DMS 273 (cell line): ENCODE data around the gene MLLT3.
"Not testable (repeated sequence)": the region's sequence is repeated elsewhere in the genome, so short reads cannot be mapped to it uniquely, and the experiment has no call there.

Experiments
- DNase-seq: peaks from one replicate; lab custom pipeline; 2025; ENCODE audit not compliant: unreplicated experiment; lab: John Stamatoyannopoulos, UW

MLLT3 gene

DNA sequence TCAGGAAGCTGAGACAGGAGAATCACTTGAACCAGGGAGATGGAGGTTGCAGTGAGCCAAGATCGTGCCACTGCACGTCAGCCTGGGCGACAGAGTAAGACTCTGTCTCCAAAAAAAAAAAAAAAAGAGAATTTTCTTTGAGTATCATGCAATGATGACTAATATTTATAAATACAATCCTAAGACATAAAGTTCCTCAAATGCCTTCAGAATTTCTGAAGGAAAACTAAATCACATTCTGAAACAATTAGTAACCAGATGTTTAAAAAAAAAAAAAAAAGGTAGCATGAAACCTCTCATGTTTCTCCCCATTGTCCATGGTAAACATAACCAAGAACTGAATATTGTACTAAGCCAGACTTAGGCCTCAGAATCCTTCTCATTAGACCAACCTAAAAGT, 23.1 kb downstream of the MLLT3 start:
- DNase-seq: no peak

DNA sequence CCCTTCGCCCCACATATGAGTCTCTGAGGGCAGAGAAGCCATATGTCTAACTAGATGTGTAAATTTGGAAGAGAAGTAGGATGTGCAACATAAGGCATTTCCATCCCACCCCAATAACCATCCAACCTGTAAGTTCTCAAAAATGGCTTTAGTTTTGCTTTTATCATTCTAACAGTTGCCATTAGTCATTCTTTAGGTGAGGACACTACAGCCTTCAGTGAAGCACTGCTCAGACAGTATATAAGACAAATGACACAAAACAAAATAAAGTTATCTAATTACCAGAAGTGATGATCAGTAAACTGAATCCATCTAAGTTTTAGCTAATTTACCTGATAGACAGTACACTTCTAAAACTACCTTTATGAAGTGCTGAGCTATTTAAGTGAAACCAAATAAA, 23.9 kb downstream of the MLLT3 start:
- peak; percentile 19 for DNase-seq

DNA sequence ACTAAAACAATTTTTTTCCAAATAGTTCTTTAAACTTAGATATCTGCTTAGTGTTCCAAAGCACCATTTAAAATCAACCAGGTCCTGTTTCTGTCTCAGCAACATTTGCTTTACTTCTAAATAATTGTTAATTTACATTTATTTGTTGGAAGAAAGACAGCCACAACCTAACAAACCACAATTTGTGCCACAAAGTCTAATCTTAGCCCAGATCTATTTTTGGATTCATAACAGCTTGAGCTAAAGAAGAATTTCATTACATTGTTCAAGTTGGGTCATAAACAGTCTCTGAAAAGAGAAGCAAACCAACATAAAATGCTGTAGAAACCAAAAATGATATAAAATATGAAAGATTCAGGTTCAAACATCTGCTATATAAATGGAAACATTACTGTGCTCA, 24.4 kb downstream of the MLLT3 start:
- no peak for DNase-seq

DNA sequence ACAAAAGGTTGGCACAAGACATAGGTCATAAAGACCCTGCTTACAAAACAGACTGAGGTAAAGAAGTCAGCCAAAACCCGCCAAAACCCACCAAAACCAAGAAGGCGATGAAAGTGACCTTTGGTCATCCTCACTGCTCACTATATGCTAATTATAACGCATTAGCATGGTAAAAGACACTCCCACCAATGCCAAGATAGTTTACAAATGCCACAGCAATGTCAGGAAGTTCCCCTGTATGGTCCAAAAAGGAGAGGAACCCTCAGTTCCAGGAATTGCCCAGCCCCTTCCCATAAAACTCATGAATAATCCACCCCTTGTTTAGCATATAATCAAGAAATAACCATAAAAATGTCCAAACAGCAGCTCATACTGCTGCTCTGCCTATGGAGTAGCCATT, 27.7 kb downstream of the MLLT3 start:
- no peak for DNase-seq

DNA sequence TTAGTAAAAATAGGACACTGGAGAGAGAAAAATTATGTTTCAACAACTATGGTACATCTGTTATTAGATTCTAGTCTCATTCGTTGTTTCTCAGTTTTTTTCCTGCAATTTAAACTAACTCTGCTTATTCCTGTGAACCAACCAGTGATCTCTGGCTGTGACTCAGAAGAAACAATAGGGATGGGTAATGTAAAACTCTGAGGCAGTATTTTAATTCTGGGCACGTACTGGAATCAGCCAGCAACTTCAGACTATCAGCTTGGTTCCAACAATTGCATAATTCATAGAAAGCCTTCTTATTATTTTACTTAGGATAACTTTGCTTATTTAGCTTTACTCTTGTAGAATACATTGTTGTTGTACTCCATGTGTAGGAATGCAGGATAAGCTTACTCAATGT, 28.8 kb downstream of the MLLT3 start:
- DNase-seq: no peak

DNA sequence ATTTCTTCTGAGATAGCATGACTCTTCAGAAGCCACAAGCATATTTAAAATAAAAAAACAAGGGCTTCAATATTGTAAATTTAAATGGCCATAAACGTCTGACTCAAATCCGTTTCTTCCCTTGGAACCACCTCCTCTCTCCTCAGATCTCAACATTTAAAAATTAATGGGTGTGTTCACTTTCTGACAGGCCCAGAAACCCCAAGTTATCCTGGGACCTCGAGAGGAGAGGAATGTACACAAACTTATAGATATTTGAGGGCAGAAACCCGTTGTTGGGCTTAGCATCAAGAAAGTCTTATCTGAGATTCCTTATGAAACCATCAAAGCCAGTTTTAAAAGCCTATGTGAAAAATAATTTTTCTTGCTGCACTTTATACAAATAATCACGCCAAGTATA, 29.2 kb downstream of the MLLT3 start:
- no peak for DNase-seq

DNA sequence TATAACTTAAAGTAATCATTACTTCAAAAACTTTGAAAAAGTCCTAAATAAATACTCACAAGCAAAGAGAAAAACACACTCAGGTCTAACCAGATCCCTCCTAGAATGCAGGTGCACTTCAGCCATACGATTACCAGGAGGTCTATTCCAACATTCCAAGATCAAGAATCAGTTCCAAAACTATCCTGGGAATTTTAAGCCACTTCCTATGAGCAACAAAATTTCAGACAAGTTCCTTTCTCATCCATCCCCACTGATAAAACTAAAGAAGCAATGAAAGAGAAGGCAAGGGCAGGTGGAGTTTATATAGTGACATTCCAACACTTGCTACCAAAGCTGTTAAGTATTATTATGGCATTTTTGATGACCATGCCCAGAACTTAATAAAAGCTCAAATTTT, 29.6 kb downstream of the MLLT3 start:
- DNase-seq: no peak

DNA sequence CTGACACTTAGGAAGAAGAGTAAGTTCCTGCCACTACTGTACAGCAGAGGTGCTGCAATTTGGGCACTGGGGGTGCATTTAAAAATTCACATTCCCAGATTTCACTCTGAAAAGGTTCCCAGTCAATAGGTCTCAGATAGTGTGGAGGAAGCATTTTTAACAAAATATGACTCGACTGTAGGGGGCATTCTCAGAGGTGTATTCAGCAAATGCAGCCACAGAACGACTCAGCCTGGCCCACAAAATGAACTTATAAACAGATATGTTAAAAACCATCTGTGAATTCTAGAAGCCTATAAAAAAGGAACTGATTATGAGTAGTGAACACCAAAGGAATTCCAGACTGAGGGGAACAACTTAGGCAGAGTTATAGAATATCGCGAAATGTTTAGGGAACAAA, 31.1 kb downstream of the MLLT3 start:
- no peak for DNase-seq

DNA sequence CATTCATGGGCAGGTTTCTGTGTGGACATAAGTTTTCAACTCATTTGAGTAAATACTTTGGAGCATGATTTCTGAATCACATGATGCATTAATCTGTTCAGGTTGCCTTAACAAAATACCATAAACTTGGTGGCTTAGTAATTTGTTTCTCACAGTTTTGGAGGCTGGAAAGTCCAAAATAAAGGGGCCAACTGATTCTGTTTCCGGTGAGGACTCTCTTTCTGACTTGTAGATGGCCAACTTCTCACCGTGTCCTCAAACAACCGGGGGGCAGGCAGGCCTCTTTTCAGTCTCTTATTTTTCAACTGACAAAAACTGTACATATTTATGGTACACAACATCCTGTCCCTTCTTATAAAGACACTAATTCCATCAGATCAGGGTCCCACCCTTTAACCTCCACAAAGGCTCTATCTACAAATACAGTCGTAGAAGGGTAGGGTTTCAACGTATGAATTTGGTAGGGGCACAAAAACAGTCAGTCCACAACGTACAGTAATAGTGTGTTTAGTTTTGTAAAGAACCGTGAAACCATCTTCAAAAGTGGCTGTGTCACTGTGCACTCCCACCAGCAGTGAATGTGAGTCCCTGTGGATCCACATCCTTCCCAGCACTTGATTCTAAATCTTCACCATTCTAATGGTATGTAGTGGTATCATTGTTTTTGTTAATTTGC, 37.2 kb downstream of the MLLT3 start:
- DNase-seq: no peak

DNA sequence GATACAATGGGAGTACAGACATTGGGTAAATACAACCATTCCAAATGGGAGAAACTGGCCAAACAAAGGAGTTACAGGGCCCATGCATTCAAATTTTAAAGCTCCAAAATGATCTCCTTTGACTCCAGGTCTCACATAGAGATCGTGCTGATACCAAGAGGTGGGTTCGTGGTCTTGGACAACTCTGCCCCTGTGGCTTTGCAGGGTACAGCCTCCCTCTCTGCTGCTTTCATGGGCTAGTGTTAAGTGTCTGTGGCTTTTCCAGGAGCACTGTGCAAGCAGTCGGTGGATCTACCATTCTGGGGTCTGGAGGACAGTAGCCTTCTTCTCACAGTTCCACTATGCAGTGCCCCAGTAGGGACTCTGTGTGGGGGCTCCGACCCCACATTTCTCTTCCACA, 39.2 kb downstream of the MLLT3 start:
- not testable (repeated sequence) for DNase-seq

DNA sequence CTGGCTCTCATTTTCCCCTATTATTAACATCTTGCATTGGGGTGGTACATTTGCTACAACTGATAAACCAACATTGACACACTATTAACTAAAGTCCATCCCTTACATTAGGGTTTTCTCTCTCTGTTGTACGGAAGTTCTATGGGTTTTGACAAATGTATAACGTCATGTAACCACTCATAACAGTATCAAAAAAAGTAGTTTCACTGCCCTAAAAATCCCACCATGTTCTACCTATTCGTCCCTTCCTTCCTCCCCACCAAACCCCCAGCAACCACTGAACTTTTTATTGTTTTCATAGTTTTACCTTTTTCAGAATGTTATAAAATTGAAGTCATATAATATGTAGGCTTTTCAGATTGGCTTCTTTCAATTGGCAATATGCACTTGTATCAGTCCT, 40.1 kb downstream of the MLLT3 start:
- no peak for DNase-seq

DNA sequence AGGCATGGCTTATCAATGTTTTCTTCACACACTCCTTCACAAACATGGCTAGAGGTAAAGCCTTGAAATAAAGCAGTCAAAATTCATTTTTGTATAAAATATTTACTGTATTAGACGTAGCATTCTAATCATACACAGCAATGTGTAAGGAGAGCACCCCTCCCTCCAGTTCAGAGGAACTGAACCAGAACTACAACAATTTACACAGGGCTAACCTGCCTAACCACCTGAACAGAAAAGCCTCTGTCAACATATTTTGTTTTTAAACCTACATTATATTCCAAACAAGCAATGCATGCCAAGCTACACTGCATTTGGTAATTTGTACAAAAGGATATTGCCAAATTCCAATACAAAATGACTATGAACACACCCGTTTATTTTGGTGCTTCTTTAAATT, 41.6 kb downstream of the MLLT3 start:
- no peak for DNase-seq

DNA sequence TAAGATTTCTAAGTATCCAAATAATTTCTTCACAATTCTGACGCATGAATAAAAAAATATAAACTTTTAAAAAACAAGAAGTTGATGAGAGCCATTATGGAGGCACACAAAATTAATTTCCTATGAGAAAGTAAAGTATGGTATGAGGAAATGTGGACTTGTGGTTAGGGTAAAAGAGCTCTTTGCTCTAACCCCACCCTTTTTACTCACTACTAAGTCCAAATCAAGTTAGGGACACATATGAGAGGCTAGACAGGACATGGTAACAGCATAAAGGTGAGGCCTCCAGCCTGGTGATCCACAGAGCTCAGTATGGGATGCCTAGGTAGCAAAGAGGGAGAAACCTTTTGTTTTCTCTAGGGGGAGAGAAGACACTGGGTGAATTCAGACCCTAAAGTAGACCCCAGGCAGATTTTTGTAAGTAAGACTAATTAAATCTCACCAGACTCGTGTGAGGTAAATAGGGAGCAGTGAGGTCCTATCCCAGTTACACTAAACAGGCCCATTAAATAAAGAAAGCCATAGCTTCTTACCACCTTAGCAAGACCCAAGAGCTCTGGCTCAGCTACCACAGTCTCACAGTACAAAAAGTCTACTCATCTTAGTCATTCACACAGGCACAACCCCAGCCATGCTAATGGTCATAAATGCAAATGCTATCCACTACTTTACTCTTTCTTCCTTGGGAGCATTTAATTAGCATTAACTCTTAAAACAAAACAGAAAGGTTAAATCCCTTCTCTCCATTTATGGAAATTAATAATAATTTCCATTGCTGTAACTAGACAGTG, 42.6 kb downstream of the MLLT3 start:
- no peak for DNase-seq

DNA sequence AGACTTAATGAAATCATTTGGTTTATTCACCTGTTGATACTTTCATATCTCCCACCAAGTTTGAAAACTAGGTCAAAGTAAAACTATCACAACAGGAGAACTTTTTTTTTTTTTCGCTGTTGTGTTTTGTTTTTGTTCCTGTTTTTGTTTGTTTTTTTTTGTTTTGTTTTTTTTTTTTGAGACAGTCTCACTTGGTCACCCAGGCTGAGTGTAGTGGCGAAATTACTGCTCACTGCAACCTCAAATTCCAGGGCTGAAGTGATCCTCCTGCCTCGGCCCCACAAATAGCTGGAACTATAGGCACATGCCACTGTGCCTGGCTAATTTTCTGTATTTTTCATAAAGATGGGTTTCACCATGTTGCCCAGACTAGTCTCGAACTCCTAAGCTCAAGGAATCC, 49.3 kb downstream of the MLLT3 start:
- no peak for DNase-seq

DNA sequence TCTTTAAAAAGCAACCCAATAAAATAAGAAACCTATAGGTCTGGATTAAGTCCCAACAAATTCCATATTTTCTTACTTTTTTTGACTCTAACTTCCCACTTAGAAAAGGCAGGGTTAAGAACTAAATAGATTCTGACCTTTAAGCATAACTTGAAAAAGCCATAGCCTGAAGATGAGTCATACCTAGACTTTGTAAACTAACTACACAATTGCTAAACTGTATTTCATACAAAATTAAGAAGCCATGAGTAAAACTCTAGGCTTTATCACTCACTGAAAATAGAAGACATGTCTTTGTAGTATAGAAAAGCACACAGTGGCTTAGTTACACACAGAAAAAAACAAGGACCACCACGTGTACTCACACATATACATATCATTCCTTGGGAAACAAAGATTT, 51.5 kb downstream of the MLLT3 start:
- DNase-seq: no peak

DNA sequence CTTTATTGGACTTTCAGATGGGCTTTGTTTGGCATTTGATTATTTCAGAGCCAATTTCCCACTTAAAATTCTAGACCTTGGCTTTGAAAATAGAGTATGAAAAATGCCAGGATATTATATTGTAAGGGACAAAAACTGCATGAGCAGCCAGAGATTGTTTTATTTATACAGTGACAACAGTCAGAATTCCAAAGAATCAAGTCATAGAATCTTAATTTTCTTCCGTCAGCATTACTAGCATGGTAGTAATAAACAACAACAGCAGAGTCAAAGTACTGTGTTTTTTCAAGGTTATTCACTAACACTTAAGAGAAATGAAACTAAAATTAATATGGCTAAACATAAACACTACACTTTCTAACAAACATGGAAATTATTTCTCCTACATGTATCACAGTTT, 52.2 kb downstream of the MLLT3 start:
- DNase-seq: no peak

DNA sequence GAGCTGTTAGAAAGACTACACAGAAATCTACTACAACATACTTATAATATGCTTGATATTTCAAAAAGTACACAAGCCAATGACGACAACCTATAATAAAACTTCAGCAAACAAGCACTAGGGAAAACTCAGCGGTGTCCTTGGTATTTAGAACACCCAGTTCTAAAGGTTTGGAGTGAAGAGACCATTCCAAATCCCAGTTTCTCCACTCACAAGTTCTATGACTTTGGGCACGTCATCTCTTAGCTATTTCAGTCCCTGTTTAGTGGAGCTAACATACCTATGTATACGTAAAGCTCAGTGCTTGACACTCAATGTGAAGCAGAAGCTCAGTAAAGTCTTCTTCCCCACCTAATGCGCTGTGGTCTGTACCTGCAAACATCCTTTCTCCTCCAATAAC, 52.8 kb downstream of the MLLT3 start:
- DNase-seq: no peak

DNA sequence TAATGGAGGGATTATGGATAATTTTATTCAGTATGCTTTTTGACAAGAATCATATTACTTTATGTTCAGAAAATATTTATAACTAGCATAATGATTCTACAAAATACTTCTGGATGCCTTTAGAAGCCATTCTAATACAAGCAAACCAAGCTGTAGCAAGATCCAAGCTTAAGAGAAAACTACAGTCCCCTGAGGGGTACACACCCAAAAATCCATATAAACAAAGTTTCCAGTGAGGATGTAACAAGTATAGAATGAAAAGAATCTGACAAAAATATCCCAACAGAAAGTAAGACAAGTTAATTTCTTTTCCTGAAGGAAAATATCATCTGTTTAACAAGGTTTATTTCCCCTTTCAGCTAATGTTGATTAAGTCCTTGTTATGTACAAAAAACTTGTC, 53.9 kb downstream of the MLLT3 start:
- no peak for DNase-seq

DNA sequence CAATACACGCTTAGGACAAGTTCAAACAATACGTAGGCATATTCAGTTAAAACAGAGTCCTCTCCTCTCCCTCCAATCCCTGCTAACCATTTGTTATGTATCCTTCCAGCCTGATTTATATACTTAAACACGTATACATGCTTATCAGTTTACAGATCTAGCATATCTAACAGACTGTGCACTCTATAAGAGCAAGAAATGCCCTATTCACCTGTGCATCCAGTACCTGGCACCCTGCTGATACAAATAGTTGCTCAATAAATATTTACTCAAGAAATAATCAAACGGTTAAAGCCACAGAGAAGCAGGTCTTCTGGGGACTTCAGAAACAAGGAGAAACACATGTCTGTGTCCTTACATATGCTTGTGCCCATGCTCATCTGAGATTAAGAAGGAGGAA, 55.9 kb downstream of the MLLT3 start:
- DNase-seq: no peak

DNA sequence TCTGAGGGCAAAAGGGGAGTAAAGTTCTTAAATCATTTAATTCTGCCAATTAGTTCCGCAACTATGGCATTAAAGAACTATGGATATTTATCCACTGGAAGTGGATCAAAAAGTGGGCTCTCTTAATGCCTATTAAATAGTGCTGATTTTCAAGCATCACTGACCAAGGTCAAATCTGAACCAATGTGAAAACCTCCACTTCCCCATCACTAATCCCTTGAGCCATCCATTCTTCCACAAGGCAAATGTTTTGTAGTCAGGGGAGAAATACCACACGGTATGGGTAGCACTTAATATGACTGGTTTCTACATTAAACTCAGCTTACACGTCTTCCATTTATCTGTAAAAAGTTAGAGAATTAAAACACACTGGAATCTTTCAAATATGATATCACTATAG, 57.6 kb downstream of the MLLT3 start:
- no peak for DNase-seq

DNA sequence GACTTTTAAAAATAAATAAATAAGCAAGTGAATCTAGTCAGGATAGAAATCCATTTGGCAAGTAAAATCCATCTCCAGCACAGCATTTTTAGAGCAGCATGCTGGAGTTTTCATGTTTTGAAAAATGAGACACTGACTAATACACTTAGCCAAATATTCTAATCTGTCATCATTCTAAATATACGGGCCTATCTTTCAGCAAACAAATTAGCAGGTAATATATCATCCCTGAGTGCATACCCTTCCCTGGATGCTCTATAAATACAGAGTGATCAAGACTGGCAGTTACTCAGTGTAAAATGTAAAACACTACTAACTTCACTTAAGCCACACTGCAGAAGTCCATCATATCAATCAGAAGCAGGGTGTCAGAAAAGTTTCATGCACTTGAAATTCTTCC, 58.4 kb downstream of the MLLT3 start:
- DNase-seq: peak; percentile 7

DNA sequence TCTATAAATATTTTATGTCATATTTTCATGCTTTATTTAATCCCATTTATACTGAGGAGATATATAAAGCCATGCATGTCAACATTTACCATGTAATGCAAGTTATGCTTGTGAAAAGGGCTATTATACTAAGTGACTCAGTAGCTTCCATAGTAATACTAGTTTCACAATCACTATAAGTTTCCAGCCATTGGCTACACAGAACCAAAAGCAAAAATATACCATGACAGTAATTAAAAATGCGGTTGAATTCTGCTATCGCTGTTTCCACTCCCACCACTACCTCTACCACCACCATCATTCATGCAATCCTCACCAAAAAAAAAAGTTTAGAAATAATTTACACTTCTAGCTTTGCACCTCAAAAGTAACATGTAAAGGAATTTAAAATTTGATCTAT, 60.2 kb downstream of the MLLT3 start:
- no peak for DNase-seq

DNA sequence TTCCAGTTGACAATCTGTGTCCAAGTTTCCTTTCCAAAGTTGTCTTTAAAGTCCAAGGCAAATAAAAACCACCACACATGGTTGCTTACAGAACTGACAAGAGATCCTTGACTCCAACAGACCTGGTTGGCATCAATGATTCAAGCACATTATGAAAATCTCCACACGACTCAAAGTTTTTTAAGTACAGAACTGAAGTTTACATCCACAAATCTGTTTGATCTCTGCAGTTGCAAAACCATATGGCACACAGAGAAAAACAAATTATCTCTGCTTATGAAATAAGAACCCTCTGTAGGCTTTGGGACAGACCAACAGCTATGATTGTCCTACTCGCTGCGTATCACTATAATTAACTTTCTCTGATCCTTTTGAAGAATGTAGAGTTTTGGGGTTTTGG, 60.8 kb downstream of the MLLT3 start:
- DNase-seq: peak; percentile 62
